Activated T-helper 1 cell treated with anti-CD3 and anti-CD28 coated beads, Interleukin-12 subunit alpha, Interleukin-12 subunit beta, Interleukin-2, Interleukin-4 antibody, amounts not matched to agents 30 ng/mL and 10 ng/mL and 1 ng/mL, durations not matched to agents 14 hours and 24 hours and 36 hours (primary cell): ENCODE results near the gene IREB2. TPM values are rescaled to one million over a fixed set of nuclear protein-coding genes. Genes with fewer than 3 reads are reported as not detected.
"Not testable (repeated sequence)": the region's sequence is repeated elsewhere in the genome, so short reads cannot be mapped to it uniquely, and the experiment has no call there.

Source experiments
- DNase-seq: peaks from one replicate; pipeline ENCODE4 v3.0.0; 2021; ENCODE audit warnings: low spot score
- H3K27ac Mint-ChIP-seq: one replicate; pipeline ENCODE4 v1.8.0; 2021; ENCODE audit warnings: mild to moderate bottlenecking, mixed read lengths
- H3K27me3 Mint-ChIP-seq: one replicate; pipeline ENCODE4 v1.8.0; 2022; ENCODE audit warnings: mild to moderate bottlenecking, moderate library complexity, mixed read lengths; ENCODE audit not compliant: insufficient read depth
- H3K36me3 Mint-ChIP-seq: one replicate; pipeline ENCODE4 v1.8.0; 2021; ENCODE audit warnings: low read depth, mixed read lengths
- H3K4me1 Mint-ChIP-seq: one replicate; pipeline ENCODE4 v1.8.0; 2021; ENCODE audit warnings: low read depth, mixed read lengths
- H3K4me3 Mint-ChIP-seq: one replicate; pipeline ENCODE4 v1.8.0; 2021; ENCODE audit warnings: mild to moderate bottlenecking, moderate library complexity, mixed read lengths
- H3K9me3 Mint-ChIP-seq: one replicate; pipeline ENCODE4 v1.8.0; 2021; ENCODE audit warnings: mixed read lengths
- intact Hi-C: fragments of 100-400 bp; cut with micrococcal nuclease; formaldehyde crosslinking; loops from one replicate; pipeline ENCODE4 v1.15.1; 2024
- total RNA-seq: library from RNA; stranded (reverse); gene quantifications from 2 replicates; pipeline ENCODE4 v1.2.3, GENCODE V29; 2022

Gene IREB2
- total RNA-seq, 1 donor from 2014 or later: 103 TPM

DNA sequence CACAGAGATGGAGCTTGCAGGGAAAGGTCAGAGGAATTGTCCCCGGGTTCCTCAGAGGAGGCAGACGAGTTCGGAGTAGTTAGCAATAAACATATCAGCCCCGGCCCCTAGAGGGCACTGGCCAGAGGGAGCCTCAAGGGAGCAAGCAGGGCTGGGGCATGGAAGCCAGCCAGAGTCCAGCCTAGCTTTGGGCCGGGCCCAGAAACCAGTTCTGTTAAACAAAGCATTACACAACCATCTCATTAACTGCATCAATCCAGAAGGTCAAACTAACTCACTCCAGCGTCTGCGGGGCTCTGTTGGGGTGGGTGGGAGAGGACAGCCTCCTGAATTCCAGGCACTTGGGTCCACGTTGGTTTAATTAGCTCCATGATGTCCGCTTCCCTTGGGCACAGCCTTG is 41.0 kb upstream of the IREB2 start:
- H3K27ac Mint-ChIP-seq: no peak overlapping the region
- no peaks in the 10 kb centered on the region for H3K9me3 Mint-ChIP-seq
- H3K27me3 Mint-ChIP-seq: no peaks in the 10 kb centered on the region
- no peaks in the 10 kb centered on the region for H3K4me1 Mint-ChIP-seq
- no peak for DNase-seq
- no peak overlapping the region for H3K4me3 Mint-ChIP-seq
- H3K36me3 Mint-ChIP-seq: no peaks in the 10 kb centered on the region
- intact Hi-C loops: no loop called here

- intact Hi-C loops: no loop called here
- Mint-ChIP-seq H3K27me3 (peaks cover 2% of the 10 kb centered on the region), H3K27ac (no peak overlapping the region), H3K4me3 (no peak overlapping the region), H3K36me3 (no peaks in the 10 kb centered on the region), H3K4me1 (no peaks in the 10 kb centered on the region), H3K9me3 (no peaks in the 10 kb centered on the region)
- no peak for DNase-seq
Observed at GRCh38 chr15:78397382-78397781, 40.6 kb upstream of the IREB2 start.

- Mint-ChIP-seq H3K36me3 (no peaks in the 10 kb centered on the region), H3K9me3 (no peaks in the 10 kb centered on the region), H3K27me3 (peaks cover 4% of the 10 kb centered on the region), H3K27ac (no peak overlapping the region), H3K4me1 (no peaks in the 10 kb centered on the region), H3K4me3 (no peak overlapping the region)
- no peak for DNase-seq
- intact Hi-C loops: no loop called here
Observed at GRCh38 chr15:78398076-78398825, 39.8 kb upstream of the IREB2 start.

DNA sequence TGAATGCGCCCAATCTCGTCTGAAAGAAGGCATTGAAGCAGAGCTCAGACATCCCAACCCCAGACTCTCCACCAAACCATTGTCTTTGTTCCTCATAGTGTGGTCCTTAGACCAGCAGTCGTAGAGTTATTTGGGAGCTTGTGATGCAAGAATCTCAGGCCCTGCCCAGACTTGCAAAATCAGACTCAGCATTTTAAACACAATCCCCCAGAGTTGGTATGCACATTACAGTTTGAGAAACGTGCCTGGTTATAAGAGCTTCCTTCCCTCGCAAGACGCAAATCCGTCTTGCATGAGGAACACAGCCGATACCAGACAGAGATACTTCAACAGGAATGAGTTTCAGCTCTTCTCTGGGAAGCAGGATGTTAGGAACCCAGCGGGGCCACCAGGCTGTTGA is 38.9 kb upstream of the IREB2 start:
- Mint-ChIP-seq H3K9me3 (no peaks in the 10 kb centered on the region), H3K27ac (no peak overlapping the region), H3K4me1 (no peaks in the 10 kb centered on the region), H3K36me3 (no peaks in the 10 kb centered on the region), H3K4me3 (no peak overlapping the region), H3K27me3 (peaks cover 4% of the 10 kb centered on the region)
- intact Hi-C loops: no loop called here
- no peak for DNase-seq

DNA sequence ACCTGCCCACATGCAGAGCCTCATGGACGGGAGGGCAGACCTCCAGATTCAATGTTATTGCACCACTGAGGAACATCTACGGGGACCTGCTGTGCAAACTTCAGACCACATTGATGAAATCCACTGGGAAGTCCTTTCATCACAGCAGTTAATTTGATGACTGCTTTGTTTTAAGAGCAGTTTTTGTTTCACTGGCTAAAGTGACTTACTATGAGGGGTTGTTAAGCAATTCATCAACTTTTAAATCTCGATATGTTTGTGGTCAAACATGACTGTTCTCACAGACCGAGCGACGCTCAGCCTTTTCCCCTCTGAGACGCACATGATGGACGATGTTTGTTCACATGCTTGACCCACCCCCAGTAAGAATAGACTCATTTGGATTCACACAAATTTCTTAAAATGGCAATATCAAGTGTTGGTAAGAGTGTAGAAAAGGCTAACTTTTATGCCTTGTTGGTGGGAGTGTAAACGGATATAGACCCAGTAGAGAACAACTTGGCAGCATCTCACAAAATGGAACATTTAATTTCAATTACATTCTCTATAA is 35.9 kb upstream of the IREB2 start:
- Mint-ChIP-seq H3K27me3 (peaks cover 4% of the 10 kb centered on the region), H3K27ac (no peak overlapping the region)
- no peak for DNase-seq

DNA sequence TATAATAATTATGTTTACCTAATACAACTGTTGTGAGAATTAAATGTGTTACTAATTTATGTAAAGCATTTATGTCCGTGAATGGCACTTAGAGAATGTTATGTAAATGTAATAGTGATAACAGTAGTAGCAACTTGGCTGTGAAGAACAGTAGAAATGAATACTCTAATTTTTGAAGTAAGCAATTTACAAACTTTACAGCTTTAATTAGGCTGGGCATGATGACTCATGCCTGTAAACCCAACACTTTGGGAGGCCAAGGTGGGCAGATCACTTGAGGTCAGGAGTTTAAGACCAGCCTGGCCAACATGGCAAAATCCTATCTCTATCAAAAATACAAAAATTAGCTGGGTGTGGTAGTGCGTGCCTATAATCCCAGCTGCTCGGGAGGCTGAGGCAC is 33.9 kb upstream of the IREB2 start:
- Mint-ChIP-seq H3K4me3 (no peak overlapping the region), H3K36me3 (no peaks in the 10 kb centered on the region), H3K27ac (no peak overlapping the region)

More for the DNA sequence above, 35.9 kb upstream of the IREB2 start:
- no peaks in the 10 kb centered on the region for H3K36me3 Mint-ChIP-seq
- no peak overlapping the region for H3K4me3 Mint-ChIP-seq
- intact Hi-C loops: no loop called here
- no peaks in the 10 kb centered on the region for H3K4me1 Mint-ChIP-seq
- no peaks in the 10 kb centered on the region for H3K9me3 Mint-ChIP-seq

DNA sequence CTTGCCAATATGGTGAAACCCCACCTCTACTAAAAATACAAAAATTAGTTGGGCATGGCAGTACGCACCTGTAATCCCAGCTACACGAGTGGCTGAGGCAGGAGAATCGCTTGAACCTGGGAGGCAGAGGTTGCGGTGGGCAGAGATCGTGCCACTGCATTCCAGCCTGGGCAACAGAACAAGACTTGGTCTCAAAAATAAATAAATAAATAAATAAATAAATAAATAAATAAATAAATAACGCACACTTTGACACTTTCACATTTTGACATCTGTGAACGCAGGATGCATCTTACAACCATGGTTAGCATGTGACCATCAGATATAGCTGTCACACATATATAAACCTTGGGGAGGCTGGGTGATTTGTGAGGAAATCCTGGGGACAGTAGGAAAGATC is 33.2 kb upstream of the IREB2 start:
- H3K4me3 Mint-ChIP-seq, H3K27me3 Mint-ChIP-seq, H3K4me1 Mint-ChIP-seq, intact Hi-C loops, DNase-seq, H3K9me3 Mint-ChIP-seq, H3K36me3 Mint-ChIP-seq, H3K27ac Mint-ChIP-seq: not testable (repeated sequence)

More for the DNA sequence above, 33.9 kb upstream of the IREB2 start:
- H3K27me3 Mint-ChIP-seq: peaks cover 8% of the 10 kb centered on the region
- DNase-seq: no peak
- H3K4me1 Mint-ChIP-seq: no peaks in the 10 kb centered on the region
- no peaks in the 10 kb centered on the region for H3K9me3 Mint-ChIP-seq
- intact Hi-C loops: no loop called here

DNA sequence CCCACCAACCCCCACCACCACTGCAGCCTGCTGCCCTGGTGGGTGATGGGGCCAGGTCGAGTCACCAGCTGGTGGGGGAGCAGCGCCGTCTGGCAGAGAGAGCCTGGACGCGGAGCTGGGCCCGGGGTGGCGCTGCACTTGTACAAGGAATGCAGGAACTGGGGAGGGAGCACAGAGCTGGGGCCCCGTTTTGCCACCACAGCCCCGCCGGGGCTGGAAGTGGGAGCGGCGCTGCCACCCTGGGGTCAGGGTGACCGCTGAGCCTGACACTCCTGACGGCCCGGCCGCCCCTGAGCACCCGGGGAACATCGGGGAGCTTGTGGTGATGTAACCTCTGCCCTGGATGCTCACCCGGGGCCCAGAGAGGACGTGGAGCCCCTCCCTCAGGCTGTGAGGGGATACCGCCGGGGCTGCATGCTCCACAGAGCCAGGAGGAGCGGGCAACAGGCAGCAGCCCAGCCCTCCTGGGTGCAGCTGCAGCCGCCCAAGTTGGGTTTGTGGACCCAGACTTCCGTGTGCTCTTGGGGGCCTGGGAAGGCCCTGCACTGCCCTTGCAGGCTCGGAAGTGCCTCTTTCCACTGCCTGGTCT is 32.6 kb upstream of the IREB2 start:
- no peak overlapping the region for H3K4me3 Mint-ChIP-seq
- H3K9me3 Mint-ChIP-seq: no peaks in the 10 kb centered on the region
- peaks cover 10% of the 10 kb centered on the region for H3K27me3 Mint-ChIP-seq
- no peak overlapping the region for H3K27ac Mint-ChIP-seq
- intact Hi-C loops: no loop called here
- no peaks in the 10 kb centered on the region for H3K36me3 Mint-ChIP-seq
- DNase-seq: no peak
- no peaks in the 10 kb centered on the region for H3K4me1 Mint-ChIP-seq

DNA sequence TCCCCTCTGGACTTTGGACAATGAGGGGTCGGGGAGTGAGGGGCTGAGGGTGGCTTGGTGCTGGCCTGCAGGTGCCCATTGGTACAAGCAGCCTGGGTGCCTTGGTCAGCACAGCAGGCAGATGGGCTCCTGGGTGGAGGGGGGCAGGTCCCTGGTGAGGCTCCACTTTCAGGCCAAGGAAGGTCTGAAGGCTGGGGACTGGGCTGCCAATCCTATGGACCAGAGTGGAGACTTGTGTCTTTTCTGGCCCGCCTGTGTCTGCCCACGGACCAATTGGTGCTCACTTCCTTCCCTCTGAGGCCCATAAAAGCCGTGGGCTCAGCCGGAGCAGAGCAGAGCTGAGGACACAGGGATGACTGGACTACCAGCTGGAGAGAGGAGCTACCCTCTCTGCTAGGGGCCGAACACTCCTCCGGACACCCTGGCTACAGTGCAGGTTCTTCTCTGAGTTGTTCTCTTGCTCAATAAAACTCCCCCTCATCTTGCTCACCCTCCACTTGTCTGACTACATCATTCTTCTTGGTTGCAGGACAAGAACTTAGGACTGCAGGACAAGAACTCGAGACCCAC is 31.9 kb upstream of the IREB2 start:
- Mint-ChIP-seq H3K4me1 (no peaks in the 10 kb centered on the region), H3K27me3 (peaks cover 11% of the 10 kb centered on the region), H3K36me3 (no peaks in the 10 kb centered on the region), H3K4me3 (no peak overlapping the region), H3K9me3 (no peaks in the 10 kb centered on the region), H3K27ac (no peak overlapping the region)
- DNase-seq: no peak
- intact Hi-C loops: no loop called here

DNA sequence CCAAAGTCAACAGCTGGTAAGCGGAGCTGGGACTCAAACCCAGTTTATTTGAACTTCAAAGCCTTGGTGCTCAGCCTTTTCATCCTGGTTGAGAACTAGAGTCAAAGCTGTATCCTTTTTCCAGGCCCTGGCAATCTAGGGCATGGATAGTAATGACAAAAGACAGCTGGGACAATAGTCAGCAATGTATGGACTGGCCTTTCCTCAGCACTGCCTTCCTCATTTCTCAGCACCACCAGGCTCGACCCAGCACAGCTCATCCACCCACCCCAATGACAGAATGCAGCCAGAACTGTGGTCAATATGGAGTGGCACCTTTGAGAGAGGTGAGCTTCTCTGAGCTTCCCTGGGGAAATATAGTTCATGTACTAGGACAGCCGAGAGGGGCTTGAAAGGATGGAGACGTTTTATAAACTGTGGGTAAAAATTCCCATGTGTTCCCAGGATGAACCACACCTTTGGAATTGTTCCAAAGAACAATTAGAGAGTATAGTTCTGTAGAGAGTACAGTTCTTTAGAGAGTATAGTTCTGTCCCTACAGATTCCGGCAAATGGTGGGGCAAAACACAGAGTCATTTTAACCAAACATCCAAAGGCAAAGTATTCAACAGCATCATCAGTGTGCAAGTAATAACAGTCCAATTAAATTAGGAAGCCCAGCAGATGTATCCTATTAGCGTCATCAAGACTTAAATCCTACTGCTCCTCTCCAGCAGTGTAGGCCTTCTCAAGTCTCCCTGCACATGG is 30.2 kb upstream of the IREB2 start:
- Mint-ChIP-seq H3K27ac (no peak overlapping the region), H3K4me3 (no peak overlapping the region), H3K4me1 (no peaks in the 10 kb centered on the region), H3K27me3 (peaks cover 9% of the 10 kb centered on the region), H3K9me3 (no peaks in the 10 kb centered on the region), H3K36me3 (no peaks in the 10 kb centered on the region)
- DNase-seq: no peak
- intact Hi-C loops: no loop called here

DNA sequence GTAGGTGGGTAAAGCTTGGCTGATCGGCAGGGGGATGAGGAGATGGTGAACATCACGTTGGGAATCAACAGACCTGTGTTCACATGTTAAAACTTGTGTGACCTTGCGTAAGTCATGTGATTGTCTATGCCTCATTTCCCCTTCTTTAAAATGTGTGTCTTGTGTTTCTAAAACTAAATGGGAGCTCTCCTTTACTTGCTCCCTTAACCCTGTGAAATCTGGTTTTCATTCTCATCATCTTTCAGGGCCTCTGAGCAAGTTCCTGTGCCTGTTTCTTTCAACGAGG is 29.7 kb upstream of the IREB2 start:
- H3K4me3 Mint-ChIP-seq: no peak overlapping the region
- no peaks in the 10 kb centered on the region for H3K9me3 Mint-ChIP-seq
- H3K4me1 Mint-ChIP-seq: no peaks in the 10 kb centered on the region
- DNase-seq: no peak
- H3K27ac Mint-ChIP-seq: no peak overlapping the region
- H3K27me3 Mint-ChIP-seq: peaks cover 9% of the 10 kb centered on the region
- intact Hi-C loops: no loop called here
- H3K36me3 Mint-ChIP-seq: no peaks in the 10 kb centered on the region

DNA sequence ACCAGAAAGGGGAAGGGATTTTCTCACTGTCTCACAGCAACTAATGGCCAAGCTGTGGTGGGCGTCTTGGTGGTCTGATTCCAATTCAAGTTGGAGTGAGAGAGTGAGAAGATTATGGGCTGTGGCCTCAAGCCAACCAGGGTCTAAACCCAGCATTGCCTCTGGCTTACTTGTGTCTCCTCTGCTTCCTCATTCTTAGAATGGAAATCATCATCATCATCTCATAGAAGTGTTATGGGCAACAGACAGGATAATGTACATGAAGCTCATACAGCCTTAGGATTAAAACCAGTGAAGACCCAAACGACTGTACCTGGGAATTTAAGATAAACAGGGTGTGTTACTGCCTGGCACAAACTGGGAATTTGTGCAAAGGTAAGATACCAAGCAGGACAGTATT is 29.1 kb upstream of the IREB2 start:
- no peaks in the 10 kb centered on the region for H3K9me3 Mint-ChIP-seq
- no peak for DNase-seq
- H3K27me3 Mint-ChIP-seq: peaks cover 9% of the 10 kb centered on the region
- H3K27ac Mint-ChIP-seq: no peak overlapping the region
- H3K4me1 Mint-ChIP-seq: no peaks in the 10 kb centered on the region
- H3K36me3 Mint-ChIP-seq: no peaks in the 10 kb centered on the region
- intact Hi-C loops: no loop called here
- H3K4me3 Mint-ChIP-seq: no peak overlapping the region

DNA sequence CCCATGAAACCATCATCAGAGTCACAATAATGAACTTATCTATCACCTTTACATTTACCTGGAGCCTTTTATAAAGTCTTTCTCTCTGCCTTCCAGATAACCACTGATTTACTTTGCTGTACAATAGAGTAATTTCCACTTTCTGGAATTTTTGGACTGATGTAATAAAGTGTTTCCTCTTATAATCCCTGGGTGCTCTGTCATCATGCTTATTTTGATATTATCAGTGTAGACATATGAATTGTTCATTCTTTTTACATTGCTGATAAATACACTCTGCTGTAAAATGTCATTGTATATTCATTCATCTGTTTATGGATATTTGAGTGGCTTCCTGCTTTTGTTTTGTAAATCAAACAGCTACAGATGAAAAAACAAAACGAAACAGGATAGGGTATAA is 27.0 kb upstream of the IREB2 start:
- H3K36me3 Mint-ChIP-seq: no peaks in the 10 kb centered on the region
- no peak overlapping the region for H3K4me3 Mint-ChIP-seq
- intact Hi-C loops: no loop called here
- peaks cover 11% of the 10 kb centered on the region for H3K27me3 Mint-ChIP-seq
- H3K9me3 Mint-ChIP-seq: no peaks in the 10 kb centered on the region
- no peak overlapping the region for H3K27ac Mint-ChIP-seq
- no peaks in the 10 kb centered on the region for H3K4me1 Mint-ChIP-seq
- no peak for DNase-seq
